IPS-15b (cell line): ENCODE results near the gene NCOR2.
A peak's percentile ranks its signal among the peaks of the same experiment; 100 is the strongest.

Experiments
- H3K27me3 ChIP-seq: one replicate; pipeline ENCODE4 v1.6.1; 2013; ENCODE audit warnings: low read length; ENCODE audit not compliant: control insufficient read depth, insufficient read depth
- H3K36me3 ChIP-seq: one replicate; pipeline ENCODE4 v1.6.1; 2013; ENCODE audit warnings: low read length; ENCODE audit not compliant: control insufficient read depth, insufficient read depth
- H3K4me1 ChIP-seq: one replicate; pipeline ENCODE4 v1.6.1; 2013; ENCODE audit warnings: mild to moderate bottlenecking, low read length; ENCODE audit not compliant: control insufficient read depth, insufficient read depth
- H3K4me3 ChIP-seq: one replicate; pipeline ENCODE4 v1.5.1; 2013; ENCODE audit warnings: low read depth, low read length
- H3K9ac ChIP-seq: one replicate; pipeline ENCODE4 v1.6.1; 2013; ENCODE audit warnings: low read depth, mild to moderate bottlenecking, low read length
- H3K9me3 ChIP-seq: one replicate; pipeline ENCODE4 v1.6.1; 2013; ENCODE audit warnings: mild to moderate bottlenecking, low read length; ENCODE audit not compliant: control insufficient read depth, insufficient read depth

NCOR2 gene

DNA sequence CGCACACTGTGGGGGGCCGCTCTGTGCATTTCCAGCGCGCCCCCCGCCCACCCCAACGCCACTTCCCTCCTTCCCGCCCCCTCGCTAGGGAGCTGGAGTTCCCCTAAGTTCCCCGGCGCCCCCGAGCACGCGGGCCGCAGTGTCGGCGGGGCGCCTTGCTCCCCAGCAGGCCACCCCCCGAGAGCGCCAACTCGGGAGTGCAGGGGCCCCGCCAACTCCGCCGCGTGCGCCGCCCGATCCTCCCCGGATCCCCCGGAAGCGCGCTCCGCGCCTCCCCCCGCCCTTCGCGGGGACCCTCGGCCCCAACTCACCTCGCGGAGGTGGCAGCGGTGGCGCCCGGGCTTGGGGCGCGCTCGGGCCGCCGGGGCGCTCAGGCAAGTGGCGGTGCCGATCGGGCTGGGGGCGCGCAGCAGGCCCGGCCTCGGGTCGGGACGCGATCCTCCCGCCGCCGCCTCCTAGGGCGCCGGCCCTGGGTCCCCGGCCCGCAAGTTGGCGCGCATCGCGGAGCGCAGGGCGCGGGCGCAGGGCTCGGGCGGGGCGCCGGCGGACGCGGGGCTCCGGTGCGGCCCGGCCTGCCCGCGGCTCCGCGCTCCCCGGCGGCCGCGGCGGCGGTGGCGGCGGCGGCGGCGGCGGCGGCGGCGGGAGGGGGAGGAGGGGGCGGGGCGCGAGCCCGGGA, at the start of gene NCOR2:
TSS of gene NCOR2 (minus strand) at position 616 of the 676 bp plus-strand sequence. CDS start 72,361 bp downstream, outside the sequence.
- peaks cover 5% of the 10 kb centered on the region for H3K36me3 ChIP-seq
- peaks cover 26% of the 10 kb centered on the region for H3K4me1 ChIP-seq
- H3K4me3 ChIP-seq = peak within 1 kb of the TSS; percentile 82
- H3K27me3 ChIP-seq = no peaks in the 10 kb centered on the region
- no peaks in the 10 kb centered on the region for H3K9me3 ChIP-seq
- H3K9ac ChIP-seq = peak within 1 kb of the TSS; percentile 76

DNA sequence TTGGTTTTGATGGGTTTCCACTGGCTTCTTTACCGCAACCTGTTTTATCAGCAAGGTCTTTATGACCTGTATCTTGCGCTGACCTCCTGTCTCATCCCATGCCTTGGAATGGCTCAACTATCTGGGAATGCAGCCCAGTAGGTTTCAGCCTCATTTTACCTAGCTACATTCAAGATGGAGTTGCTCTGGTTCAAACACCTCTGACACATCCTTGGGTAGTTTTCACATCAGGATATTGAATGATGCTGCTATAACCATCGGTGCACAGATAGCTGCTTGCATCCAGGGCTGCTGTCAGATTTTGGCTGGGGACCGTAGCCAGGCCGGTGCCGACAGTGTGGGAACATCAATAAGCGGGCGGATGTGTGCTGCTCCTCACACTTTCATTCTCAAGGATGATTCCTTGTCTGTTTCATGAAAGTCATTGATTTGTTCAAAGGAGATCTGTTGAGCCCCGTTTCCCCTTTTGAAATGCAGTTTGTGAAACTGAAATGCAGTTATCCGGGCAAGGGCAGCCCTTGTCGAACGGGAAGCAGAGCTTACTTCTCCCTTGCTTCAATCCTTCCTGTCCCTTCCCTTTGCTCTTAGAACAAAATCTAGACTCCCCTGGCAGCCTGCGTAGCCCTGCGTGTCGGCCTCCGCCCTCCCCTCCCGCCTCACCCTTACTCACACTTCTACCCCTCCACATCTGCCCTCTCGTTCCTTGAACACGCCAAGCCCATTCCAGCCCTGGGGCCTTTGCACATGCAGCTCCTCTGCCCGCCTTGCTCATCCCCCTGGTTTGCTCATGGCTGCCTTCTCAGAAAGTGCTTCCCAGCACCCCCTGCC, 49.2 kb upstream of the NCOR2 start:
- no peak overlapping the region for H3K4me3 ChIP-seq
- H3K4me1 ChIP-seq = no peaks in the 10 kb centered on the region
- H3K9ac ChIP-seq = no peak overlapping the region
- no peaks in the 10 kb centered on the region for H3K36me3 ChIP-seq
- no peaks in the 10 kb centered on the region for H3K9me3 ChIP-seq
- H3K27me3 ChIP-seq = no peaks in the 10 kb centered on the region

DNA sequence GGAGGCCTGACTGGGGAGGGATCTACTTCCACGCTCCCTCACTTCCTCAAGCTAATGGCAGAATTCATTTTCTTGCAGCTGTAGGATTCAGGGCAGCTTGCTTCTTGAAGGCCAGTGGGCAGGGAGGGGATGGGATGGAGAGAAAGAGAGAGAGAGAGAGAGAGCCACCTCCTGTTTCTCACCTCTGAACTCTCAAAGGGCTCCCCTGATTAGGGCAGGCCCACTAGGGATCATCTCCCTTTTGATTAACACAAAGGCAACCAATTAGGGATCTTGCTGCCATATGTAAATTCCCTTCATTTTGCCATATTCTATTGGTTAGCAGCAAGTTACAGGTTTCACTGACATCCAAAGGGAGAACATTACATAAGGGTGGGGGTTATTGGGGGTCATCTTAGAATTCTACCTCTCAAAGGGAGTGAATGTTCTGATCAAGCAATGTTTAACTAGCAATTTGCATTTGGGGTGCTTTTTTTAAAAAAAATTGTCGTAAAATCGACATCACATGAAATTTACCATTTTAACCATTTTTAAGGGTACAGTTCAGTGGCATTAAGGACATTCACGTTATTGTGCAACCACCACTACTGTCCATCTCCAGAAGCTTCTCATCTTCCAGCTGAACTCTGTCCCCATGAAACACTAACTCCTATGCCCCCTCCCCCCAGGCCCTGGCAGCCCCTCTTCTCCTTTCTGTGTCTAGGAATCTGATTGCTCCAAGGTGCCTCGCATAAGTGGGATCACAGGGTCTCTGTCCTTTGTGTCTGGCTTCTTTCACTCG, 47.3 kb upstream of the NCOR2 start:
- Histone ChIP-seq H3K36me3 (no peaks in the 10 kb centered on the region), H3K9ac (no peak overlapping the region), H3K9me3 (no peaks in the 10 kb centered on the region)

DNA sequence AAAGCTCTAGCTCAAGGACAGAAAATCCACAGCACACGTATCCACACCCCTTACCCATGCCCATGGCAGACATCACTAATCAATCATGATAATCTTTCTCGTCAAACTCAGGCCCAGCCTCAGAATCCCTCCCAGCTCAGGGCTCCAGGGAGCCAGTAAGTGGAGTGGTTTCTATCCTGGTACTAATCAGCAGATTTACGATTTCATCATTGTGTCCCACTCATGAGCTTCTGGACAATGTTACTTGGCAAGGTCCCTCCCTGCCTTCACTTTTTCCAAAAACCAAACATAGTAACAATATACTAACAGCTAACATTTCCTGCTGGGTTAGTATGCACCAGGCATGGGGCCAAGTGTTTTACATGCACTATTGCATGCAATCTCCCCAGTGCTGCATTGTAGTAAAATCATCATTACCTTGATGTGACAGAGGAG, 45.8 kb upstream of the NCOR2 start:
- Histone ChIP-seq H3K27me3 (no peaks in the 10 kb centered on the region), H3K4me3 (no peak overlapping the region), H3K36me3 (no peaks in the 10 kb centered on the region), H3K9me3 (no peaks in the 10 kb centered on the region), H3K4me1 (no peaks in the 10 kb centered on the region), H3K9ac (no peak overlapping the region)

More for the DNA sequence above, 47.3 kb upstream of the NCOR2 start:
- no peaks in the 10 kb centered on the region for H3K4me1 ChIP-seq
- no peak overlapping the region for H3K4me3 ChIP-seq
- no peaks in the 10 kb centered on the region for H3K27me3 ChIP-seq

DNA sequence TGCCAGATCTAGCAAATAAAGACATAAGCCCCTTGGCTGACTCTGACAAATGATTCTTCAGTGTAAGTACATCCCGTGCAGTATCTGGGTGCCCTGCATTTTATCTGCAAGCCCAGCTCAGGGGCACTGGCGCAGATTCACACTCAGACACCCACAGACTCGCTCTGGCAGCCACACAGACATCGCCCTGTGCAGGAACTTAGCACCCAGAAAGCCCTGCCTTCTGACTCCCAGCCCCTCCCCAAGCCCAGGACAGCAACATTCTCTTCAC, 44.9 kb upstream of the NCOR2 start:
- no peaks in the 10 kb centered on the region for H3K4me1 ChIP-seq
- H3K9ac ChIP-seq = no peak overlapping the region
- no peaks in the 10 kb centered on the region for H3K9me3 ChIP-seq
- H3K36me3 ChIP-seq = no peaks in the 10 kb centered on the region
- no peak overlapping the region for H3K4me3 ChIP-seq
- H3K27me3 ChIP-seq = no peaks in the 10 kb centered on the region

DNA sequence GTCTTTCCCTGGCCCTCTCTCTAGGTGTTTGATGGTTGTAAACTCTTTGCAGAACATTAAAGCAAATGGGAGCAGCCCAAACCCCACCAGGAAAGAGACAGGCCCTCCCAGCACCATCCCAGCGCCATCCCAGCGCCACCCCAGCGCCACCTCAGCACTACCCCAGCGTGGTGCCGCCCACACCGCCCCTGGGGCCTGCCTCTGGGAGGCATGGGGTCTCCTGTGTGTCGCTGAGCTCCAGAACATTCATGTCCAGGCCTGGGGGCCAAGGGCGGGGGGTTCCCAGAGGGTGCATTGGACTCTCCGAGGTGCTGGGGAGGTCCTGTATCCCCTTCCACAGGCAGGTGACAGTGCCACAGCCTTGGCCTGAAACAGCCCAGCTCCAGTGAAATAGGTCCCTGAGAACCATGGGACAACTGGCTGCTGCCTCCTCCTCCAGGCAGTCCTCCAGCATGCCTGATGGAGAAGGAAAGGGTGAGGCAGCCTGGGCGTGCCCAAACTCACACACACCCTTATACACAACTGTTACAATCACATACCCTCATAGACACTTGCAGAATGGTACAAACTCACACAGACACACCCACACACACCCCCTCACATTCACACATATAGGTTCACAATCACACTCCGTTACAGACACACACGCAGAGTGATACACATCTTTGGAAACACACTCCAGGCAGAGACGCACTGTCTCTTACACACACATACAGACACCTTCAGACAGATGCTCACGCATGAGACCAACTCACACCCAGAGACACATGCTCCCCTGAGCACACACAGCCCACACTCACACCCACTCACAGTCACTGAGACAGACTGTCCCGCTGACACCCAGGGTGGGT, 44.4 kb upstream of the NCOR2 start:
- Histone ChIP-seq H3K4me3 (no peak overlapping the region), H3K4me1 (no peaks in the 10 kb centered on the region), H3K27me3 (no peaks in the 10 kb centered on the region), H3K9me3 (no peaks in the 10 kb centered on the region), H3K9ac (no peak overlapping the region), H3K36me3 (no peaks in the 10 kb centered on the region)

DNA sequence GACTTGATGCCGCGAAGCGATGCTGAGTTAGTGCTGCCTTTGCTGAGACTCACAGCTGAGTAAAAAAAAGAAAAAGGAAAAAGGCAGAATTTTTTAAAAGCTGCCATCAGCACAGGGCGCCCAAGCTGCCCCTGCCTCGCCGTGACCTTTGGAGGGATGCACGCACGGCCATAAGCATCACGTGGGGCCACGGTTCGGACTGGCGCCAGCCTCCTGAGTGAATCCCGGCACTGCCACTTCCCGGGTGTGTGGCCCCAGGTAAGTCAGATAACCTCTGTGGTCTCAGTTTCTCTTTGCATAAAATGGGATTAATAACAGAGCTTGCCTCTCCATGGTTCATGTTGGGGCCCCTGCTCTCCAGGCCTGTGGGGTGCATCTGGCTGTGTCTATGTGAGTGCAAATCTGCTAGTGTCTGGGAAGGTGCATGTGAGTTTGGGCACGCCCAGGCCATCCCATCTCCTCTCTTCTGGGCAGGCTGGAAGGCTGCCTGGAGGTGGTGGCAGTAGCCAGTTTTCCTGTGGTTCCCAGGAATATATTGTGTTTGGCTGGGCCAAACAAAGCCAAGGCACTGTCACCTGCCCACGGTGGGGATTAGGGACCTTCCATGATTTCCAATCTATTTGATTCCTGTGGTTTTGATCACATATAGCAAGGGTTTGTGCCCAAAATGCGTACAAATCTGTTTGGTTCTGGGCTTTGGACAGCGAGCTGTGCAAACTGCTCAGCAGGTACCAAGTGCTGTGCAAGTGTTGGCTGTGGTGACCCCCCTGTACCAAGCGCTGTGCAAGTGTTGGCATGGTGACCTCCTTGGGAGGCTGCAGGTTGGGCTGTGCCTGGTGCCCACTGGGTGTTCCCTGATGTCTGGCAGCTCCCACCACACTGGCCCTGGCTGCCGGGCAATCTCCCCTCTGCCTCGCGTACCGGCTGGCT, 43.5 kb upstream of the NCOR2 start:
- no peaks in the 10 kb centered on the region for H3K4me1 ChIP-seq
- no peak overlapping the region for H3K9ac ChIP-seq
- H3K9me3 ChIP-seq = no peaks in the 10 kb centered on the region
- H3K36me3 ChIP-seq = no peaks in the 10 kb centered on the region
- no peak overlapping the region for H3K4me3 ChIP-seq
- no peaks in the 10 kb centered on the region for H3K27me3 ChIP-seq

DNA sequence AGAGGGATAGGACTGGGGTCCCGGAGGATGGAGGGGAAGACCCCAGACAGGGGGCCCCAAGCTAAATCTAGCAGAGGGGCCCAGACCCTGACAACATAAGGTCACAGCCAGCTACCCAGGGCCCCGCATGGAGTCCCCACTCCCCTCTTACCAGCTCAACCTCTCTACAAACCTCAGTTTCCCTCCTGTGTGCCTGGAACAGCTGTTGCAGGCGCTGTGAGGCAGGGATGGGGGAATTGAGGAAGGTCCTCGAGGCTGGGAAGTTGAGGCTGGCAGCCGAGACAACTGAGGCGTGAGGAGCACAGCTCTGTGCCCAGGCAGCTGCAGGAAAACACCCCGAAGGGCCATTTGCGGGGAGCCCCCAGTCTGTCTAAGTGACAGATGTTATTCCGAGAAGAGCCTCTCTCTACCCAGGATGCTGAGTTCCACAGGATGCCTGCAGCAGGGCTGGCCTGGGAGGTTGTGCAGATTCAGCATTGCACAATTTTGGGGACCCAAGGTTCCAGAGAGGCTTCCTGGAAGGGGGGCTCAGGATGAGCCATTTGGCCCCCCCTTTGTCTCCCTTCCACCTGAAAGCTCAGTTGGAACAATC, 42.7 kb upstream of the NCOR2 start:
- no peaks in the 10 kb centered on the region for H3K27me3 ChIP-seq
- H3K4me3 ChIP-seq = no peak overlapping the region
- H3K9me3 ChIP-seq = no peaks in the 10 kb centered on the region
- H3K4me1 ChIP-seq = no peaks in the 10 kb centered on the region
- H3K36me3 ChIP-seq = no peaks in the 10 kb centered on the region
- H3K9ac ChIP-seq = no peak overlapping the region

DNA sequence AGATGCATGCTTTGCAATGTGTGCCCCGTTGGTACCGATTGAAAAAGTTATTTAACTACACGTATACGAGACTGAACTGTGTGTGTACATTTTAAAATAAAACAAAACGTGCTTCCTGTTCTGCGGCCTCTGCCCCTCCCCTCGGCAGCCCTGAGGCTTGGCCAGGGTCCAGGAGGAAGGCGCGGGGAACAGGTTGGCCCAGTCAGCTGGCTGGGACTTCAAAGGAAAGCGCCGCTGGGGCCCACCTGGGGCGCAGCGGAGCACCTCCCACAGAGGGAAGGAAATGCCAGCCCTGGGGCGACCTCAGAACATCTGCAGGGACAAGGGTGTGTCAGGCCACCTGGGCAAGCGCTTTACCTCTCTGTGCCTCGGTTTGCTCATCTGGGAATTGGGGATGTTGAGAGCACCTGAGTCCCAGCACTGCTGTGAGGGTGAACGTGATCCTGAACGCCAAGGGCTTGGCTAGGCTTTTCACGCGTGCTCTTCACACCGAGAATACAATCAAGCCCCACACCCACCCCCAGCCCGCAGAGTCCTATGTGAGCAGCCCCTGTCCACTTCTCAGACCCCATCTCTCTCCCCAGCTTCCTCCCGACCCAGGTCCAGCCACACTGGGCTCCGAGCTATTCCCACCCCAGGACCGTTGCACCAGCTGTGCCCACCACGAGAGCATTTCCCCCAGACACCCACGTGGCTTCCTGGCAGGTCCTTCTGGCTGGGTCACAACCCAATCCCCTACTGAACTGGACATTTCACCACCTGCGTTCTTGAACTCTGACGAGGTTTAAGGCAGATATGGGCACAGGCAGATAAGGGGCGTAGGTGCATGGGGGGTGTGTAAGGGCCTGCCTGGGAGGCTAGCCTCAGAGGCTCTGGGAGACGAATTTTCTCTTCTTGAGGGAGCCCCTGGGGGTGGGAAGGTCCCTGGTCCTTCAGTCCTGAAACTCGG, 41.9 kb upstream of the NCOR2 start:
- Histone ChIP-seq H3K27me3 (no peaks in the 10 kb centered on the region), H3K9me3 (no peaks in the 10 kb centered on the region), H3K36me3 (no peaks in the 10 kb centered on the region), H3K4me1 (no peaks in the 10 kb centered on the region), H3K9ac (no peak overlapping the region), H3K4me3 (no peak overlapping the region)
